Measurements from ENCODE around the gene BNIP3.

The BNIP3 gene, protein sequence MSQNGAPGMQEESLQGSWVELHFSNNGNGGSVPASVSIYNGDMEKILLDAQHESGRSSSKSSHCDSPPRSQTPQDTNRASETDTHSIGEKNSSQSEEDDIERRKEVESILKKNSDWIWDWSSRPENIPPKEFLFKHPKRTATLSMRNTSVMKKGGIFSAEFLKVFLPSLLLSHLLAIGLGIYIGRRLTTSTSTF

DNA sequence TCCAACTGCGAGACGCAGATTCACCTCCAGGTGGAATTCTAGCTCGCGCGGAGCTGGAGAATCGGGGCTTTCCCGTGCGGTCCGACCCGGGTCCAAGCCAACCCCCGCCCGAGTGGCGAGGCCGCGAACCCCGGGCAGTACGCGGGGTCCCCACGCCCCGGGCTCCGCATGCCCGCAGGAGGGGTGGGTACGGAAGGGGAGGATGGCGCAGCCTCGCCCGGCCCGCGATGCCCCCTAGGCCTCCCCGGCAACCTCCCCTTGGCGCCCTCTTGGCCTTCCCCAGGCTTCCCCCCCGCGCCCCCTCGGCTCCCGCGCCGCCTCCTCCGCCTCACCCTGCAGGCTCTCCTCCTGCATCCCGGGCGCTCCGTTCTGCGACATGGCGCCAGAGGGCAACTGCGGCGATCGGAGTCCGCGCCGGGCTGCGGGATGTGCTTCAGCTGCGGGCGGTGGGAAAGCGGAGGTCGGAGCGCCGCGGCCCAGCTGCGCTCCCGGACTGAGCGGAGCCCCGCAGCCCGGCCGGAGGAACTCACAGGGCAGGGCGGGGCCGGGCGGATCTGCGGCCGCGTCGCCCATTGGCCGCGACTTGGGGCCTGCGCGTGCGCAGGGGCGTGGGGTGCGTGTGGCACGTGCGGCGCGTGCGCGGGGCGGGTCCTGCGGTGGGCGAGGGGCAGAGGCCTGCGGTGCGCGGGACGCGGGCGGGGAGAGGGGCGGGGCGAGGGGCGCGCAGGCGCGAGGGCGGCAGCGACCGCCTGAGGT is at the start of gene BNIP3:
Gene BNIP3 (minus strand): TSS at position 495 of the 756 bp plus-strand sequence. CDS start 117 bp downstream, at position 378.
- peak; percentile 91 to 92 for DNase-seq (ENCODE audit: low read depth in 2 of 2)

DNA sequence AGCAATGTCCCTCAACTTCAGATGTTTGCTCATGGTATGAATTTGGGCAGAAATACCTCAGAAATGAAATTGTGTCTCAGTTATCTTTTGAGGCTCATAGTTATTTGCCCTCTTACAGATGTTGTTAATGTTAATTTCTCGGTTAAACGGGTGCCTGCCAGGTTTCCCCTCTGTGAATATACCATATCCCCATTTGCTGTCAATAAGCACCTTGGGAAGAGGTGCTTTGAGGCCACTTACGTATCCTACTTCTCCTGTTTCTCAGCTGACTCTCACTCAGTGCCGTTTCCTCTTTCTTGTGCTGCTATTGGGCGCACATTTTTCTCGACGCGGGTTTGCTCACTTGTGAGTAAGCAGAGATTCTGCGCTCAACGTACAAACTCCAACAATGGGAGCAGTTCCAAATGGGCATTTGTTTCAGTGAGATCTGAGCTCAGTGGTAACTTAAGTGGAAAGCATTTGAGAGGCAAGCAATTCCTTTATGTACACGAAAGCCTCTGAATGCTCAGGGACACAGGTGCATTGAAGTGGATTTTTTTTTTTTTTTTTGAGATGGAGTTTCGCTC is 49.3 kb upstream of the BNIP3 start:
- no peak for DNase-seq (ENCODE audit: low read depth in 2 of 2)

DNA sequence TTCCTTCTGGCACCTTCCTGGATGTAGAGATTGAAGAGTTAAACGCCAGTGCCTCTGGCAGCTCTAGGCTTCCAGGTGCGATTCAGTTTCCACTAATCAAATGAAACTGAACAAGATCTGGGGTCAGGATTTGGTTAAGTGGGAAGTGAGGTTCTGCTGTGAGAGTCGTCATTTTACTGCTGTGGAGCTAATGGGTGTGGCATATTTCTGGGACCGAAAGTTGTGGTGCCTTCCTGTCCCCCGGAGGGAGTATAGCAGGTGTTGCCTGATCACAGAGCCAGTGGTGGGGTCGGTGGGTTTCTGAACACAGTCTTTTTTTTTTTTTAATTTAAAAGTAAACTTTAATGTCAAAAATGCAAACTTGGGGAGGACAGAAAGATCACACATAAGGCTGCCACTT is 47.0 kb upstream of the BNIP3 start:
- no peak for DNase-seq (ENCODE audit: low read depth in 2 of 2)

DNA sequence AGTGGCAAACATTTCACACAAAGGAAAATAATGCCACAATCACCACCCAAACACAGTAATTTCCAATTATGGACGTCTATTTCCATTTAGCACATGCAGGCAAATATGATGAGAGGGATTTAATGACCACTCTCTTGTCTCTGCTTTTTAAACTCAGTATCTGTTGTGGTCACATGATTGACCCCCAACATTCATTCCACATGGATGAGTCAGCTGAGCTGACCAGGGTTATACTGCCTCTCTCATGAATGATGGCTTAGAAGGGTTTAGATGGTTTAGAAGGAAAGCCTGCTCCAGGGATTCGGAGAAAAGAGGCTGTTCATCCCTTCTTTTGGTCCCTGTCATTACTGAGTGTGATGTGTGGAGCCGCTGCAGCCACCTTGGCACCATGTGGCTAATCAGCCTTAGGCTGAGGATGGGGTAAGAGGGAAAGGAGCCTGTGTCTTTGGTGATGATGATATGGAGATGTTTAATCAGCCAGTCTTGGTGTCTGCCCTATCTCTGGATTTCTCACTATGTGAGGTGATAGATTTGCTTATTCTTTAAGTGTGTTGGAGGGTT is 45.8 kb upstream of the BNIP3 start:
- no peak for DNase-seq (ENCODE audit: low read depth in 2 of 2)

DNA sequence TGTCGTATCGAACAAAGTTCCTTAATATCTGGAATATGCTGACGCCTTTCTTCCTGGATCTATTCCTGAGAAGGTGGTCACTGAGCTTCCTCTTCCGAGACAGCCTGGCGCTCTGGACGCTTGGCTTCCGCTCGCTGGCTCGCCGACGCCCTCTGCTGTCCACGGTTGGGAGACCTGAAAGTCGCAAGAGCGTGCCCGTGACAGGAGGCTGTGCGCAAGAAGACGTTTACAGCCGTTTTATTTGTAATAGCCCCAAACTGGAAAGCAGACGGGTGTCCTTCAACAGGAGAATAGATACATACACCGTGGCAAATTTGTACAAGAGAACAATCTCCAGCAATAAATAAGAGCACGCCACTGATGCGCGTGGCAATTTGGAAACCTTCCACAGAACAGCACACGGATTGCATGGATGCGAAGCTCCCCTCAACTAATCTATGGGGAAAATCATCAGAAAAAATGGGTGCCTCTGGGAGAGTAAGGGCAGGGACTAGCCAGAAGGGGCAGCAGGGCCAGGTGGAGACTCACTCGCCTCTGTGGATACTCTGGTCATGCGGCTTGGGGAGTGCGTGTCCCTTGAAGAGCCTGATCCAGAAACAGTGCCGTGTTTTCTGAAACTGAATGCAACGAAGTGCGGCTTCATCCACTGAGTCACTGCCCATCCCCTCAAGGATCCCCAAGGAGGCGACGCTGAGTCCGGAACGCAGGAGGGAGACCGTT is 41.5 kb upstream of the BNIP3 start:
- DNase-seq (ENCODE audit: low read depth in 2 of 2) = peak; percentile 54 to 55

DNA sequence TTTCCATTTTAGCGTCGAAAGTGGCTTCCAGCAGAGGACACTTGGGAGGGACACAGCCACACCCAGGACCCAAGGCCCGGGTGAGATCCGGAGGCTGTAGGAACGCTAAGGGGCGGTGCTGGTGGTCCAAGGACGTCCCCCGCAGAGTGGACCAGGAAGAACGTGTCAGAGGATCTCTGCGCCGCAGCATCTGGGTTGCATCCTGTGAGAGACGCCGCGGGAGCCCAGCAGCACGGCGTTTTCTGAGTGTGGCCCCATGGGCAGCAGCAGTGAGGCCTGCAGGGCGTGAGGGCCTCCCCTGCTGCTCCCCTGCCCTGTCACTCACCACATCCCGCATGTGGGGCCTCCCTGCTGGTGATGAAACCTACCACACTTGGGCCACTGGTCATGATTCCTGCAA is 40.5 kb upstream of the BNIP3 start:
- no peak for DNase-seq (ENCODE audit: low read depth in 2 of 2)

DNA sequence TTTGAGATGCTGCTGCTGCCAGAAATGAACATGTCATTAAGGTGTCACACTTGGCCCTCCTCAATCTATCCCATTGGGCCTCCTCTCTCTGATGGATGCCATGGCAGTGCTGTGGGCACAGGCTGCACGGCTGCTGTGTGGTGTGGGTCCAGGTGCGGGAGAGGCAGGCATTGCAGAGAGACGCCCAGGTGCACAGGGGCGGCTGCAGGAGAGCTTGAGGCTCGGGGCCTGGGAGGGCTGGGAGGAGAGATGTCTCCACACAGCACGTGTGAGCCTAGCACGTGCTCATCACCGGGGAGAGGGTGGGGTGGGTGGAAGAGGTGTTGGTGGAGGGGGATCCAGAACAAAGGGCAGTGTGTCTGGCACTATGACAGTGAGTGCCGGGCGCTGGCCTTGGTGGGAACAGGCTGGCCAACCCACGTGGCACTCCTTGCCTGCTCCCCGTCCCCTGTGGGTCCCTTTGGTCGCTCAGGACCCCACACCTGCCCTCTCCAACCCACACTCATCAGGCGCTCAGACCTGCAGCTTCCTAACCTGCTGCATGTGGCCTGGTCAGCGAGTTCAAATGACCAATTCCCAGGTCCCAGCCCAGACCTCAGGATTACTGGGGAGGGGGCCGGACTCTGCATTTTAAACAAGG is 39.9 kb upstream of the BNIP3 start:
- DNase-seq (ENCODE audit: low read depth in 2 of 2) = no peak

DNA sequence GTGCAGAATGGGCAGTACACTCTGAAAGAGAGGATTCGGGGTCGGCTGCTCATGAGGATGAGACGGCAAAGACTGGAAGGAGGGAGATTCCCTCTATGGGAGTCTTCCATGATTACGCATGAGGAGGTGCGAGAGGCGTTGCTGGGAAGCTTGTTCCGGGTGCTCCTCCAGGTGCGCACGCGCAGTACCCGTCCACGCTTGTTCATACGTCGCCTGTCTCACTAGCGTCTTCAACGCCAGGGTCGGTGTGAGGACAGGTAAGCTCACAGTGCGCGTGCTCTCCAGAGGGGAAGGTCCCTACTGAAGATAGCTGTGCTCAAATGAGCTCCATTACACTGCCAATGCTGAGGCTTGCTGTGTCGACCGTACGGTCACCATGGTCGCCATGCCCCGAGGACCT is 39.3 kb upstream of the BNIP3 start:
- DNase-seq (ENCODE audit: low read depth in 2 of 2) = no peak

DNA sequence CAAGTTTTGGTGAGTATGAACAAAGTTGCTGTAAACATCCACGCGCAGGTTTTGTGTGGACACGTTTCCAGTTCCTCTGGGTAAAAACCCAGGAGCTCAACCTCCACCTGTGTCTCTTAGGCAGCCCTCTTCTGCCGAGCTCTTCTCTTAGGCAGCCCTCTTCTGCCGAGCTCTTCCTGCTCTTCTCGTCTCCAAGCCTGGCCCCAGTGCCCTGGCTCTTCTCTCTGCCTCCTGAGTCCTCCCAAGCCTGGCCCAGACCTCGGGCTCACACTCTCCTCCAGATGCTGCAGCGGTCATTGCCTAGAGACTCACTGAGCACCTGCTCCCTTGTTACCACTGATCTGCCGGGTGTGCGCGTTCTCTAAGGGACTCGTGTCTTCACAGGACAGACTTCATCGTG is 38.7 kb upstream of the BNIP3 start:
- DNase-seq (ENCODE audit: low read depth in 2 of 2) = no peak

DNA sequence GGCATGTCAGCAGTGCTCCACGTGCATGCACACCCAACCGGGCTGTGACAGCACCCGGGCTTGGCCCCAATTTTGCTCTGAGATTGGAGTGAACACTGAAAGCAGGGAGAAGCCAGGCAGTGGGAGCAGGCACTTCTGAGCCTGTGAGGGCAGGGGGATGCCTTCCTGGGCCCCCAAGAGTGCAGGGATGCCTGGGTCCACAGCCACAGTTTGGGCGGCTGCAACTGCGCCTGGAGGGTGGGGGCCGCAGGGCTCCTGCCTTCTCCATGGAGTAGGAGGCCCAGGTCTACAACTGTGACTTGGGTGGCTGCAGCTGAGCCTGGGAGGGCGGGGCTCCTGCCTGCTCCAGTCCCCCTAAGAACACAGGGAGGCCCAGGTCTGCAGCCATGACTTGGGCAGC is 37.6 kb upstream of the BNIP3 start:
- no peak for DNase-seq (ENCODE audit: low read depth in 2 of 2)

DNA sequence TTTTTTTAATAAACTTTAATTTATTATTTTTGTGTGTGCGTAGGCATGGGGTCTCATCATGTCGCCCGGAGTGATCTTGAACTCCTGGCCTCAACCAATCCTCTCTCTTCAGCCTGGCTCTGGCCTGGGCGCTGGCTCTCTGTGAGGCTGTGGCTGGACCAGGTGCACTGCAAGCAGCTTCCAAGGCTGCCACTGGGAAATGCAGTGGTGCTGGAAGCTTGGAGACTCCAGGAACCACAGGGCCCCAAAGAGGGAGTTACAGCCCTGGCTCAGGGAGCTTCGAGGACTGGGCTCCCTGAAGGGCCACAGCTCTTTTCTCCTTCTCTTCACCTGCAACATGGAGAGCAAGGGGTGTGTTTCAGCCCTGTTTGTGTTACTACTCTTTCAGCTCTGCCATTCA is 36.7 kb upstream of the BNIP3 start:
- no peak for DNase-seq (ENCODE audit: low read depth in 2 of 2)

DNA sequence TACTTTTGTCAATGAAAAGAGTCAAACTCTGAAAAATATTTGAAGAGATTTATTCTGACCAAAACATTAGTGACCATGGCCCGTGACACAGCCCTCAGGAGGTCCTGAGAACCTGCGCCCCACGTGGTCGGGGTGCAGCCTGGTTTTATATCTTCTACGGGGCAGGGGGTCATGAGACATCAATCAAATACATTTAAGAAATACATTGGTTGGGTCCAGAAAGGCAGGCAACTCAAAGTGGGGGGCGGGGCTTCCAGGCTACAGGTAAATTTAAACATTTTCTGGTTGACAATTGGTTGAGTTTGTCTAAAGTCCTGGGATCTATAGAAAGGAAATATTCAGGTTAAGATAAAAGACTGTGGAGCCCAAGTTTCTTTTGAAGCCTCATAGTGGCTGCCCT is 34.8 kb upstream of the BNIP3 start:
- DNase-seq (ENCODE audit: low read depth in 2 of 2) = no peak

DNA sequence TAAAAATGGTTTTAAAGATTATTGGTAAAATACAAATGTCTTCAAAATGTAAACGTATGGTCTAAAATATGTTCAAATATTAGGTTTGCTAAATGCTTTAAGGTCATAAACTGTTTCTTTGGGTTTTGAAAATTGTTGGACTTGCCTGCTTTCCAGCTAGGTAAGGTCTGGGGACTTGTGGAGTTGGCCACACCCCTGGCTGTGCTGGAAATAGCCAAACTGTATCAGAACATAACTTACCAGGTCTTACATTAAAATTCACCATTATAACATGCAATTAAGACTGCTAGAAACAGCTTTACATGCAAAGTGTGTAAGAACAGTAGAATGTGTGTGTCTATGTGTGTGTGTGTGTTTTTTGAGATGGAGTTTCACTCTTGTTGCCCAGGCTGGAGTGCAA is 29.7 kb upstream of the BNIP3 start:
- no peak for DNase-seq (ENCODE audit: low read depth in 2 of 2)

DNA sequence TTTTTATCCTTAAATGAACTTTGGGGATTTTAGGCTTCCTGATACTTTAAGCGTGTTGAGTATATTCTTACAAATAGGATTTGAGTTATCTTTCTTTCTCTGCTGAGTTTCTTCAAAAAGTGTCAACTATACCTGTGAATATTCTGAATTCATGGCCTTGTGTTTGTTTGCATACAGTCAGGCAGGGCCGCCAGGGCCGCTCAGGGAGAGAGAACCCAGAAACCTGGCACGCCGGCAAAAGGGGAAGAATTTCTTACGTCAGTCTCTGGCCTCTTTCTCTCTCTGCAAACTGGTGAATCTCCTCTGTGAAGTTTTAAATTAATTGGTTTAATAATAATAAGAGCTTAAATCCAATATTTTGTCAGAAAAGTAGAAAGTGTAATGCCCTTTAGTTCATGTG is 29.3 kb upstream of the BNIP3 start:
- no peak for DNase-seq (ENCODE audit: low read depth in 2 of 2)

DNA sequence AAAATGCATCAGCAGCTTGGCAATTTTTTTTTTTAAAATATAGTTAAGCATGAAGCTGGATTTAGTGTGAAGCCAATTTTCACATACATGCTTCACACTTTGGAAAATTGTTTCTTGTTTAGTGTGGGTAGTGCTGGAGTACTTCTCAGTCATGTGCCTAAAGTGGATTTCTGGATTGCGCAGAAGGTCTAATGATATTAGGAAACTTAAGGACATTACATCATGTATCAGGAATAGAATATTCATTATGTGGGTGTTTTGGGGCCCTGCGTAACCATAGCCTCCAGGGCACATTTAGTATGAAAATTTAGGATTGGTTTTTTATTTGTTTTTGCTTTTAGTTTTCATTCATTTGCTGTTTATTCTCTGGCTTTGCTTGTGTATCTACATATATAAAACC is 28.8 kb upstream of the BNIP3 start:
- DNase-seq (ENCODE audit: low read depth in 2 of 2) = no peak

DNA sequence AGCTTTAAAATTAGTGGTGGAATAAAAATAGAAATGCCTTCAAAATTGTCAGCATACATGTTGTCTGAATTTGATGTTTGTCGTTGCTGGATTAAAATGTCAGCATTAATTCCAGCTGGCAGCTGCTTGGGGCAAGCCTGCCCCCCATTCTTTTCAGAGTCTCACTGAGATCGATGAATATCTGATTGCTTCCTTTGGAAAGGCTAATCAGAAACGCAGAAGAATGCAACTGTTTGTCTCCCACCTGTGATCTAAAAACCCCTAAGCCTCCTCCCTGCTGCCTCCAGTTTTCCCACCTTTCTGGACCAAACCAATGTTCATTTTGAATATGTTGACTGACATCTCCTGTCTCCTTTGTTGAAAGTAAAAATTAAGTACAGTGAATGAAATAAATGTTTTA is 27.9 kb upstream of the BNIP3 start:
- DNase-seq (ENCODE audit: low read depth in 2 of 2) = no peak

DNA sequence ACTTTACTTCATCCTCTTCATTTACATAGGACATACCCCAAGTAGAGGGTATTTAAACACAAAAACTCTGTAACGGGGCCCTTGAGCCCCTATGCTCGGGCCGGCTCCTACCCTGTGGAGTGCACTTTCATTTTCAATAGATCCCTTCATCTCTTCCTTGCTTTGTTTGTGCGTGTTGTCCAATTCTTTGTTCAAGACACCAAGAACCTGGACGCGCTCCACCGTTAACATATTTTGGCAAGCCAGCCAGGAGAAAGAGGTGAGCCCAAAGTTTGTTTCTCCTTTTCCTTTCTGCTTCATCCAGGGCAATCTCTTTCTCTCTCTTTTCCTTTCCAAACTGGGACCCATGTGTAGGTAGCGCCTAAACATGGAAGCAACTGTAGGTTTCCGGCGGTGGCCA is 26.0 kb upstream of the BNIP3 start:
- DNase-seq (ENCODE audit: low read depth in 2 of 2) = no peak

DNA sequence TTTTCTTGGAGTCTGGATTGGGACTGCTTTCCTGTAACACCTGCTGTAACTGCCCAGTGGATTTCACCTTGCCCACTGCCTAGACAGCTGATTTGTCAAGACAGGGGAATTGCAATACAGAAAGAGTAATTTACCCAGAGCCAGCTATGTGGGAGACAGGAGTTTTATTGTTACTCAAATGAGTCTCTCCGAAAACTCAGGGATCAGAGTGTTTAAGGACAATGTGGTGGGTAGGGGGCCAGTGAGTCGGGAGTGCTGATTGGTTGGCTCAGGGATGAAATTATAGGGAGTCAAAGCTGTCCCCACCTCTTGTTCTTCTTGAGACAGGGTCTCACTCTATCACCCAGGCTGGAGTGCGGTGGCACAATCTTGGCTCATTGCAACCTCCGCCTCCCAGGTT is 25.2 kb upstream of the BNIP3 start:
- no peak for DNase-seq (ENCODE audit: low read depth in 2 of 2)

DNA sequence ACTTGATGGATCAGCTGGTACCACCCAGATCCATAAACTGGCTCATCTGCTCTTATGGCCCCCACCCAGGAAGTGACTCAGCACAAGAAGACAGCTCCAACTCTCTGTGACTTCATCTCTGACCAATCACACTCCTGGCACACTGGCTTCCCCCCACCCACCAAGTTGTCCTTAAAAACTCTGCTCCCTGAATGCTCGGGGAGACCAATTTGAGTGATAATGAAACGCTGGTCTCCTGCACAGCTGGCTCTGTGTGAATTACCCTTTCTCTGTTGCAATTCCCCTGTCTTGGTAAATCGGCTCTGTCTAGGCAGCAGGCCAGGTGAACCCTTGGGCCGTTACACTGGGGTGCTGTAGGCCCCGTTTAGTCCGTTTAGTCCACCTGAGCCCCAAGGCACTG is 23.4 kb upstream of the BNIP3 start:
- DNase-seq (ENCODE audit: low read depth in 2 of 2) = no peak

DNA sequence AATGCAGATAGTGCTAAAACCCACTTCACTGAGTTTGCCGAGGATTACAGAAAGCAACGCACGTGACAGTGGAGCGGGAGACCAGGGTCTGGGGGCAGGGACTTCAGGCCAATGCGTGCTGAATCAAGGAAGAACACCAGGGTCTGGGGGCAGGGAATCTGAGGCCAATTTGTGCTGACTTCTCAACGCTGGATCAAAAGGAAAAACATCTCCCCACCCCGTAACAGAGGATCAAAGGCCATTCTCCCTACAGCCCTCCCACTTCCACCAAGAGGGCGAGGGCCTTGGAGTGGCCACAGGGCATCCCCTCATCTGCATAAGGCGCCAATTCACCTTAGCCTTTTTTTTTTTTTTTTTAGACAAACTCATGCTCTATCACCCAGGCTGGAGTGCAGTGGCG is 22.3 kb upstream of the BNIP3 start:
- DNase-seq (ENCODE audit: low read depth in 2 of 2) = no peak

DNA sequence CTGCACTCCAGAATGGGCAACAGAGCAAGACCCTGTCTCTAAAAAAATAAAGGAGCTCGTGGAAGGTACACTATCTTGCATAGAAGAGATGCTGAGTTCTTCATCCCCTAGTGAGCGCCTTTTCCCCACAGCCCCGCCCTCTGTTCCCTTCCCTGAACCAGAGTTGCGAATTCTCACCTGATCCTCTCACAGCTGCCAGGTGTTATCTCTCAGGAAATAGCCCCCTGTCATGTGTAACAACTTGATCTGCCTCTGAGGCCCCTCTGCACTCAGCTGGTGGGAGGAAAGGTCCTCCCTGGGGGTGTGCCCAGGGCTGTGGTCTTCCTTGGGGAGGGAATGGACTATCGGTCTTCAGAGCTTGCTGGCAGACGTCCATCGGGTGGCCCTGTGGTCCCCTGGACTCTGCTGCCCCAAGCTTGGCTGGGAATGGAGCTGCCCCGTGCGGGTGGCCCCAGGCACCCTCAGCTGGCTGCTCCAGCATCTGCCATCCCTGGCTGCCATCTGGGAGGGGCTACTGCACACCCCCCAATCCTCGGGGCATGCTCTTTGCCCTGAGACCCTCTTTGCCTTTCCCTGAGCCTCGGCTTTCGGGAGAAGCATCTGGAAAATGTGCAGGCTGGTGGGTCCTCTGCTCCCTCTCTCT is 21.7 kb upstream of the BNIP3 start:
- DNase-seq (ENCODE audit: low read depth in 2 of 2) = no peak
